ENCODE data around the gene OVOL2.

- TF ChIP-seq GATA3 (IDR thresholded peaks at IDR 0.05; ENCODE audit: low read depth, low read length) (no peak), GATA2 (IDR thresholded peaks at IDR 0.05; ENCODE audit: low read depth, low read length) (no peak)
Observed at GRCh38 chr20:18090477-18090876, 32.8 kb upstream of the OVOL2 start.
